Suprapubic skin (tissue), 3 donors: Measurements from ENCODE around the gene SLC4A1.

Experiments used
- CTCF ChIP-seq, 2 donors: fragments of 200-600 bp in 1 of 2; fragments of 450-650 bp in 1 of 2; sonication (generic) in 1 of 2; IDR thresholded peaks; one replicate each; pipeline ENCODE4 v1.5.1; 2016 to 2019; ENCODE audit warnings: antibody characterized with exemption in 2 of 2, mild to moderate bottlenecking in 1 of 2, moderate library complexity in 1 of 2
- POLR2A ChIP-seq, 2 donors: fragments of 450-650 bp; IDR thresholded peaks; one replicate each; pipeline ENCODE4 v1.6.1; 2017; ENCODE audit warnings: antibody characterized with exemption in 2 of 2, mild to moderate bottlenecking in 2 of 2, moderate library complexity in 2 of 2

- TF ChIP-seq CTCF (IDR thresholded peaks at IDR 0.05) (no peak), POLR2A (IDR thresholded peaks at IDR 0.05) (no peak)
Measured at GRCh38 chr17:44254361-44255095, 13.4 kb downstream of the SLC4A1 start.
